GM12873 (cell line): ENCODE results near the gene KCNQ1.
A peak's percentile ranks its signal among the peaks of the same experiment; 100 is the strongest.

Experiments
- CTCF ChIP-seq: IDR thresholded peaks from 2 replicates; pipeline ENCODE4 v1.5.1; 2012; ENCODE audit warnings: low read depth, mild to moderate bottlenecking, moderate library complexity, low read length, control low read depth; ENCODE audit not compliant: insufficient read depth; ENCODE audit errors: missing control alignments

The KCNQ1 gene

GRCh38 chr11:2532704-2533586 is 88.1 kb downstream of the KCNQ1 start:
- peak; percentile 98 for TF ChIP-seq CTCF

GRCh38 chr11:2533587-2534133 is 88.9 kb downstream of the KCNQ1 start:
- TF ChIP-seq CTCF, result no peak

GRCh38 chr11:2534134-2534956 is 89.5 kb downstream of the KCNQ1 start:
- no peak for TF ChIP-seq CTCF

- no peak for TF ChIP-seq CTCF
Measured at GRCh38 chr11:2534957-2535672, 90.3 kb downstream of the KCNQ1 start.

- no peak for TF ChIP-seq CTCF
Measured at GRCh38 chr11:2535673-2536439, 91.0 kb downstream of the KCNQ1 start.

GRCh38 chr11:2536440-2536989 is 91.7 kb downstream of the KCNQ1 start:
- no peak for TF ChIP-seq CTCF
